ENCODE results near the gene VPS35. TPM values are rescaled to one million over a fixed set of nuclear protein-coding genes. Genes with fewer than 3 reads are reported as not detected.

Gene VPS35
- total and polyA plus RNA-seq, 9 donors = 27.6 to 92.0 (median 72.8) TPM

- Histone ChIP-seq H3K27me3 (no peaks in the 10 kb centered on the region), H3K4me1 (ENCODE audit: insufficient read depth) (no peaks in the 10 kb centered on the region), H3K27ac (no peak overlapping the region), H3K36me3 (no peaks in the 10 kb centered on the region), H3K9me3 (no peaks in the 10 kb centered on the region), H3K4me3 (no peak overlapping the region)
- intact Hi-C loops (cut with DNase I) = no loop called here
- no peak for DNase-seq
- TF ChIP-seq CTCF (IDR thresholded peaks at IDR 0.05) = no peak
- no peak for TF ChIP-seq EP300 (IDR thresholded peaks at IDR 0.05)
- TF ChIP-seq POLR2A (IDR thresholded peaks at IDR 0.05) = no peak
- WGBS, 3 donors = 81 to 87% (median 87%) methylated on average over 4 of the region's 4 CpGs
These were observed 32.9 kb upstream of the VPS35 start for GRCh38 chr16:46721885-46722284.

- intact Hi-C loops (cut with DNase I) = no loop called here
- no peak for DNase-seq
- no peak overlapping the region for H3K27ac ChIP-seq
- no peak overlapping the region for H3K4me3 ChIP-seq
- no peaks in the 10 kb centered on the region for H3K9me3 ChIP-seq
- no peaks in the 10 kb centered on the region for H3K36me3 ChIP-seq
- H3K27me3 ChIP-seq = no peaks in the 10 kb centered on the region
- TF ChIP-seq POLR2A (IDR thresholded peaks at IDR 0.05) = no peak
- TF ChIP-seq EP300 (IDR thresholded peaks at IDR 0.05) = no peak
- TF ChIP-seq CTCF (IDR thresholded peaks at IDR 0.05) = no peak
- no peaks in the 10 kb centered on the region for H3K4me1 ChIP-seq (ENCODE audit: insufficient read depth)
- WGBS, 3 donors = 90 to 95% (median 93%) methylated on average over 2 of the region's 2 CpGs
These were observed 31.6 kb upstream of the VPS35 start for GRCh38 chr16:46720619-46721018.

- Histone ChIP-seq H3K9me3 (no peaks in the 10 kb centered on the region), H3K27ac (no peak overlapping the region), H3K27me3 (no peaks in the 10 kb centered on the region), H3K36me3 (no peaks in the 10 kb centered on the region), H3K4me3 (no peak overlapping the region), H3K4me1 (ENCODE audit: insufficient read depth) (no peaks in the 10 kb centered on the region)
- TF ChIP-seq EP300 (IDR thresholded peaks at IDR 0.05) (no peak), CTCF (IDR thresholded peaks at IDR 0.05) (no peak), POLR2A (IDR thresholded peaks at IDR 0.05) (no peak)
- no peak for DNase-seq
- 93 to 97% (median 94%) methylated on average over 6 of the region's 6 CpGs for WGBS, 3 donors
- intact Hi-C loops (cut with DNase I) = no loop called here
These were observed 30.6 kb upstream of the VPS35 start for GRCh38 chr16:46719528-46719927.

GRCh38 chr16:46718214-46718613 is 29.2 kb upstream of the VPS35 start:
- DNase-seq = no peak
- Histone ChIP-seq H3K4me3 (no peak overlapping the region), H3K27me3 (no peaks in the 10 kb centered on the region), H3K36me3 (no peaks in the 10 kb centered on the region), H3K4me1 (ENCODE audit: insufficient read depth) (no peaks in the 10 kb centered on the region), H3K9me3 (no peaks in the 10 kb centered on the region), H3K27ac (no peak overlapping the region)
- WGBS, 3 donors = 74 to 80% (median 77%) methylated on average over 8 of the region's 8 CpGs
- intact Hi-C loops (cut with DNase I) = no loop called here
- TF ChIP-seq CTCF (IDR thresholded peaks at IDR 0.05) (no peak), EP300 (IDR thresholded peaks at IDR 0.05) (no peak), POLR2A (IDR thresholded peaks at IDR 0.05) (no peak)

GRCh38 chr16:46717692-46718091 is 28.7 kb upstream of the VPS35 start:
- WGBS, 3 donors = 70 to 74% (median 73%) methylated on average over 2 of the region's 2 CpGs
- TF ChIP-seq CTCF (IDR thresholded peaks at IDR 0.05) = no peak
- TF ChIP-seq EP300 (IDR thresholded peaks at IDR 0.05) = no peak
- no peak for TF ChIP-seq POLR2A (IDR thresholded peaks at IDR 0.05)
- Histone ChIP-seq H3K4me1 (ENCODE audit: insufficient read depth) (no peaks in the 10 kb centered on the region), H3K4me3 (no peak overlapping the region), H3K36me3 (no peaks in the 10 kb centered on the region), H3K9me3 (no peaks in the 10 kb centered on the region), H3K27me3 (no peaks in the 10 kb centered on the region), H3K27ac (no peak overlapping the region)
- DNase-seq = no peak
- intact Hi-C loops (cut with DNase I) = no loop called here

Data from ovary (tissue), 9 donors.